Activated gamma-delta T cell treated with anti-CD3 and anti-CD28 coated beads, Interleukin-2, amount 50 U/mL, for 16 hours (primary cell): ENCODE measurements around the gene ATXN7L3.
A peak's percentile ranks its signal among the peaks of the same experiment; 100 is the strongest.

Source experiments
- DNase-seq: peaks from one replicate; pipeline ENCODE4 v3.0.0-alpha.2; 2020; ENCODE audit warnings: low read depth

Gene ATXN7L3

GRCh38 chr17:44218344-44219107, 18.8 kb upstream of the ATXN7L3 start:
- peak; percentile 79 for DNase-seq

- no peak for DNase-seq
These were observed 18.2 kb upstream of the ATXN7L3 start for GRCh38 chr17:44217738-44218343.

GRCh38 chr17:44216694-44217093, 17.0 kb upstream of the ATXN7L3 start:
- no peak for DNase-seq

- DNase-seq = no peak
These were observed 16.5 kb upstream of the ATXN7L3 start for GRCh38 chr17:44216173-44216572.

- no peak for DNase-seq
These were observed 15.2 kb upstream of the ATXN7L3 start for GRCh38 chr17:44214896-44215295.

- DNase-seq = no peak
These were observed 14.5 kb upstream of the ATXN7L3 start for GRCh38 chr17:44214230-44214494.

GRCh38 chr17:44213403-44214229, 13.9 kb upstream of the ATXN7L3 start:
- no peak for DNase-seq

- no peak for DNase-seq
These were observed 13.1 kb upstream of the ATXN7L3 start for GRCh38 chr17:44212507-44213402.

GRCh38 chr17:44211281-44212265, 11.9 kb upstream of the ATXN7L3 start:
- no peak for DNase-seq

- peak; percentile 86 for DNase-seq
These were observed 10.9 kb upstream of the ATXN7L3 start for GRCh38 chr17:44210342-44211192.

GRCh38 chr17:44209786-44210341, 10.2 kb upstream of the ATXN7L3 start:
- DNase-seq = no peak

- no peak for DNase-seq
These were observed 8.1 kb upstream of the ATXN7L3 start for GRCh38 chr17:44207743-44208142.

GRCh38 chr17:44207319-44207718, 7.6 kb upstream of the ATXN7L3 start:
- no peak for DNase-seq

GRCh38 chr17:44206825-44207155, 7.1 kb upstream of the ATXN7L3 start:
- DNase-seq = no peak

- no peak for DNase-seq
These were observed 6.5 kb upstream of the ATXN7L3 start for GRCh38 chr17:44205962-44206824.

- no peak for DNase-seq
These were observed 4.8 kb upstream of the ATXN7L3 start for GRCh38 chr17:44204441-44204882.

GRCh38 chr17:44203731-44204440, 4.2 kb upstream of the ATXN7L3 start:
- no peak for DNase-seq

- DNase-seq = no peak
These were observed 3.1 kb upstream of the ATXN7L3 start for GRCh38 chr17:44202756-44203155.
